Mucosa of descending colon (tissue), 3 donors: Measurements from ENCODE around the gene KSR2. TPM values are rescaled to one million over a fixed set of nuclear protein-coding genes. Genes with fewer than 3 reads are reported as not detected.

Source experiments
- ATAC-seq: fragments of 200-7000 bp; cut with Tn5 transposase; one replicate; pipeline ENCODE4 v1.9.1; 2020; ENCODE audit warnings: mild to moderate bottlenecking, moderate library complexity
- DNase-seq, 3 donors: peaks; one replicate each; pipeline ENCODE4 v3.0.0-alpha.2; 2020
- H3K36me3 ChIP-seq: fragments of 200-600 bp; one replicate; pipeline ENCODE4 v1.8.0; 2021; ENCODE audit warnings: low read depth, mild to moderate bottlenecking
- H3K4me1 ChIP-seq: fragments of 200-600 bp; one replicate; pipeline ENCODE4 v1.8.0; 2021; ENCODE audit warnings: low read depth, mild to moderate bottlenecking
- H3K4me3 ChIP-seq: fragments of 200-600 bp; one replicate; pipeline ENCODE4 v1.8.0; 2021; ENCODE audit warnings: mild to moderate bottlenecking
- H3K9me3 ChIP-seq: fragments of 200-600 bp; one replicate; pipeline ENCODE4 v1.8.0; 2021; ENCODE audit warnings: mild to moderate bottlenecking
- intact Hi-C, 2 donors: fragments of 100-400 bp; cut with DNase I in 1 of 2; cut with micrococcal nuclease in 1 of 2; formaldehyde crosslinking; loops; one replicate each; pipeline versions ENCODE4 v1.11.0 to v1.11.1; 2022; cut with DNase I, micrococcal nuclease
- total RNA-seq, 3 donors: library from RNA; stranded (reverse); fragmentation: NEBNext Ultra II Directional in 2 of 3; extraction: Animal tissue kit (Norgen Biotek cat#: 25700) in 2 of 3; gene quantifications; one replicate each; pipeline versions ENCODE4 v1.2.1 to v1.2.4, GENCODE V29; 2021 to 2023
- TF ChIP-seq, protein P1 (sequence below): fragments of 200-600 bp; IDR thresholded peaks from one replicate; pipeline ENCODE4 v1.8.0; 2022; ENCODE audit warnings: antibody characterized with exemption, mild to moderate bottlenecking
- donor health status: DM: no; HTN: no; CAD: no; lungs with moderate emphysema.
- donor health status: DM: no; HTN: no; CAD: no.
- donor health status: DM: no; HTN: yes; CAD: no.

KSR2 gene
- total RNA-seq, 3 donors from 2014 or later: 1.4 to 2.8 (median 2.5) TPM

GRCh38 chr12:117827660-117828059 is 141.1 kb downstream of the KSR2 start:
- no peak for ATAC-seq
- TF ChIP-seq, protein P1, sequence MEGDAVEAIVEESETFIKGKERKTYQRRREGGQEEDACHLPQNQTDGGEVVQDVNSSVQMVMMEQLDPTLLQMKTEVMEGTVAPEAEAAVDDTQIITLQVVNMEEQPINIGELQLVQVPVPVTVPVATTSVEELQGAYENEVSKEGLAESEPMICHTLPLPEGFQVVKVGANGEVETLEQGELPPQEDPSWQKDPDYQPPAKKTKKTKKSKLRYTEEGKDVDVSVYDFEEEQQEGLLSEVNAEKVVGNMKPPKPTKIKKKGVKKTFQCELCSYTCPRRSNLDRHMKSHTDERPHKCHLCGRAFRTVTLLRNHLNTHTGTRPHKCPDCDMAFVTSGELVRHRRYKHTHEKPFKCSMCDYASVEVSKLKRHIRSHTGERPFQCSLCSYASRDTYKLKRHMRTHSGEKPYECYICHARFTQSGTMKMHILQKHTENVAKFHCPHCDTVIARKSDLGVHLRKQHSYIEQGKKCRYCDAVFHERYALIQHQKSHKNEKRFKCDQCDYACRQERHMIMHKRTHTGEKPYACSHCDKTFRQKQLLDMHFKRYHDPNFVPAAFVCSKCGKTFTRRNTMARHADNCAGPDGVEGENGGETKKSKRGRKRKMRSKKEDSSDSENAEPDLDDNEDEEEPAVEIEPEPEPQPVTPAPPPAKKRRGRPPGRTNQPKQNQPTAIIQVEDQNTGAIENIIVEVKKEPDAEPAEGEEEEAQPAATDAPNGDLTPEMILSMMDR: no peak
- H3K36me3 ChIP-seq: no peaks in the 10 kb centered on the region
- no peaks in the 10 kb centered on the region for H3K4me1 ChIP-seq
- no peak for DNase-seq
- peaks cover 14% of the 10 kb centered on the region for H3K9me3 ChIP-seq
- intact Hi-C loops: no loop called here
- H3K4me3 ChIP-seq: no peak overlapping the region

DNA sequence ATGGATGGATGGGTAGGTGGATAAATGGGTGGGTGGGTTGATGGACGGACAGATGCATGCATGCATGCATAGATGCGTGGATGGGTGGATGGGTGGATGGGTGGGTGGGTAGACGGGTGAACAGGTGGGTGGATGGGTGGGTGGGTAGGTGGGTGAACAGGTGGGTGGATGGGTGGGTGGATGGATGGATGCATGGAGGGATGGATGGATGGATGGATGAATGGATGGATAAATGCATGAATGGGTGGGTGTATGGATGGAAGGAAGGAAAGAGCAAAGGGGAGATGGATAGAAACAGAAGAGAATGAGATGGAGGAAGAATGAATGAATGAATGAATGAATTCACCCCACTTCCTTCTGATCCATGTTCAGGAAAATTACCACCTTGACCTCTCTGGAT is 143.0 kb downstream of the KSR2 start:
- Histone ChIP-seq H3K4me3 (no peak overlapping the region), H3K36me3 (no peaks in the 10 kb centered on the region), H3K9me3 (peaks cover 14% of the 10 kb centered on the region), H3K4me1 (no peaks in the 10 kb centered on the region)
- no peak for ATAC-seq
- intact Hi-C loops: no loop called here
- TF ChIP-seq, protein P1: no peak
- no peak for DNase-seq

DNA sequence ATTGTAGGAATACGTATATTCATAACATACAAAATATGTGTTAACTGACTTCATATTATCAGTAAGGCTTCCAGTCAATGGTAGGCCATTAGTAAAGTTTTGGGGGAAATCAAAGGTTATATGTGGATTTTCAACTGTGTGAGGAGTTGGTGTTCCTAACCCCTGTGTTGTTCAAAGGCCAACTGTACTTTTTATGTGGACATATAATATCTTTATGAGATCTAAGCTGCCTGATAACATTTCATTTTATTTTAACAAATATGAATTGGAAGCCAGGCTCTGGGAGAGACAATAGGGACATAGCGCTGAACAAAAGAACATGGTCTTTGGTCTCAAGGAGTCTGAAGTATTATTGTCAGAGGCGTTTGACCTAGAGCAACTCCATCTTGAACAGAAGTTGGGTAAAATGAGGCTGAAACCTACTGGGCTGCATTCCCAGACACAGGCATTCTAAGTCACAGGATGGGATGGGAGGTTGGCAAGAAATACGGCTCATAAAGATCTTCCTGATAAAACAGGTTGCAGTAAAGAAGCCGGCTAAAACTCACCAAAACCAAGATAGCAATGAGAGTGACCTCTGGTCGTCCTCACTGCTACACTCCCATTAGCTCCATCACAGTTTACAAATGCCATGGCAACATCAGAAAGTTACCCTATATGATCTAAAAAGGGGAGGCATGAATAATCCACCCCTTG is 147.2 kb downstream of the KSR2 start:
- H3K36me3 ChIP-seq: no peaks in the 10 kb centered on the region
- no peaks in the 10 kb centered on the region for H3K4me1 ChIP-seq
- H3K4me3 ChIP-seq: no peak overlapping the region
- DNase-seq (peak in 1 of 3 donors; percentile 57), ATAC-seq (peak; percentile 74)
- intact Hi-C loops: no loop called here
- H3K9me3 ChIP-seq: no peaks in the 10 kb centered on the region
- TF ChIP-seq, protein P1: no peak

- TF ChIP-seq, protein P1: no peak
- Histone ChIP-seq H3K4me1 (no peaks in the 10 kb centered on the region), H3K36me3 (no peaks in the 10 kb centered on the region), H3K4me3 (no peak overlapping the region), H3K9me3 (no peaks in the 10 kb centered on the region)
- ATAC-seq (peak; percentile 69), DNase-seq (no peak)
- intact Hi-C loops: no loop called here
Measured at GRCh38 chr12:117820216-117820907, 148.4 kb downstream of the KSR2 start.

DNA sequence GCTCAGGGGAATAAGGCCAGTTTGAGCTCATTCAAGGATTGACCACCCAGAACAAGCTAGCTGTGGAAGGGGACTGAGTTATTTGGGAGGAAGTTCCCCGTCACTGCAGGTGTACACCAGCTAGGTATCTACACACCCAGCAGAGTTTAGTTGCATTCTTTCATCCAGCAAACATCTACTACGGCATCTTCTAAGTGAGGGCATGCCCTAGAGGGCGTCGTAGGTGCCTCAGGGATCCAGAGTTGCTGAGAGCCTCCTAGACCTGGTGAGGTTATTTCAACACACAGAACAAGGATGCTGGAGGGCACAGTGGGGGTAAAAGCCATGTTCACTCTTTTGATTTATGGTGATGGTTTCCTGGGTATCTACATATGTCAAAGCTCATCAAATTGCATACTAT is 149.6 kb downstream of the KSR2 start:
- TF ChIP-seq, protein P1: no peak
- peak; percentile 23 for ATAC-seq
- intact Hi-C loops: no loop called here
- H3K9me3 ChIP-seq: no peaks in the 10 kb centered on the region
- H3K4me1 ChIP-seq: no peaks in the 10 kb centered on the region
- no peaks in the 10 kb centered on the region for H3K36me3 ChIP-seq
- no peak for DNase-seq
- no peak overlapping the region for H3K4me3 ChIP-seq
